SH-SY5Y (cell line): ENCODE results near the gene SERINC1.

Source experiments
- GATA2 ChIP-seq: IDR thresholded peaks from 2 replicates; pipeline ENCODE4 v1.6.1; 2011; ENCODE audit warnings: mild to moderate bottlenecking, low read depth, low read length
- GATA3 ChIP-seq: IDR thresholded peaks from 2 replicates; pipeline ENCODE4 v1.6.1; 2011; ENCODE audit warnings: low read depth, mild to moderate bottlenecking, low read length, moderate library complexity

DNA sequence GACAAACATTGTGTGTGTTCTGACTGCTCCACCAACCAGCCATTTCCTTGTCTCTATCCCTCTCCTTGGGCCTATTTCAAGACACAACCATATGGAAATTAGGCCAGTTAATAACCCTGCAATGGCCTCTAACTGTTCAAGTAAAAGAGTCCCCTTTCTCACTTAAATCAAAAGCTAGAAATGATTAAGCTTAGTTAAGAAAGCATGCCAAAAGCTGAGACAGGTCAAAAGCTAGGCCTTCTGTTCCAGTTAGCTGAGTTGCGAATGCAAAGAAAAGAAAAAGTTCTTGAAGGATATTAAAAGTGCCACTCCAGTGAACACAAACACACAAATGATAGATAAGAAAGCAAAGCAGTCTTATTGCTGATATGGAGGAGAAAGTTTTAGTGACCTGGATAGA lies 22.5 kb downstream of the SERINC1 start:
- TF ChIP-seq GATA2 (no peak), GATA3 (no peak)
